ENCODE measurements around the gene RANBP1.
A peak's percentile ranks its signal among the peaks of the same experiment; 100 is the strongest.

RANBP1 gene

DNA sequence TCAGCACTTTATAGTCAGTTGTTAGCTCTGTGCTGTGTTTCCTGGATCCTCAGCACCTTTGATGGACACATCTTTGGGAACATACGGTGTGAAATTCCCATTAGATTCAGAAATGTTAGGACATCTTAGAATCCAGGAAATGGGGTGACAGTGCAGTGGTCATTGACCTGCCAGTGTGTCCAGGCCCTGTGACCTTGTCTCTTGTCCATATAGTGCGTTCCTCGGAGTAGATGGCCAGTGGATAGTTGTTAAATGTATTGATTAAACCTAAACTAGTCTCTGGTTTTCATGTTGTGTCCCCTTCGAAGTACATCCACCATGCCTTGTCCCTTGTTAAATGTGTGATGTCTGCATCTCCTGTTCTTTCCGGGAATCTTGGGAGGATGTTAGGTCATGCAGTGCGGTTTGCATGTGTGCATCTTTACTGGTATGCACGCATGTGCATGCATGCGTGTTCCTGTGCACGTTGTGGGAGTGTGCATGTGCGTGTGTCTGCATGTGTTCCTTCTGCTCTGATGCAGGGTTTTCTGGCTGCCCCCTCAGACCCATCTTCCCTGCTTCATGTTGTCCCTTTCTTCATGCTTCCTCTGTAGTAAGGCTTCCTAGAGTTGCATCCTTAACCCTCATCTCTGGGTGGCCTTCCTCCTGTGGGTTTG, 31.9 kb upstream of the RANBP1 start:
- DNase-seq: no peak
- no peaks in the 10 kb centered on the region for H3K27me3 ChIP-seq (ENCODE audit: insufficient read depth, low read depth, severe bottlenecking)
- H3K27ac ChIP-seq: peak overlapping the region; percentile 42; the same call in 1 of the 2 replicates
- H3K9me3 ChIP-seq (ENCODE audit: severe bottlenecking): no peaks in the 10 kb centered on the region
- no peak overlapping the region for H3K4me3 ChIP-seq (ENCODE audit: low read depth, low read length)
- TF ChIP-seq, protein P1, sequence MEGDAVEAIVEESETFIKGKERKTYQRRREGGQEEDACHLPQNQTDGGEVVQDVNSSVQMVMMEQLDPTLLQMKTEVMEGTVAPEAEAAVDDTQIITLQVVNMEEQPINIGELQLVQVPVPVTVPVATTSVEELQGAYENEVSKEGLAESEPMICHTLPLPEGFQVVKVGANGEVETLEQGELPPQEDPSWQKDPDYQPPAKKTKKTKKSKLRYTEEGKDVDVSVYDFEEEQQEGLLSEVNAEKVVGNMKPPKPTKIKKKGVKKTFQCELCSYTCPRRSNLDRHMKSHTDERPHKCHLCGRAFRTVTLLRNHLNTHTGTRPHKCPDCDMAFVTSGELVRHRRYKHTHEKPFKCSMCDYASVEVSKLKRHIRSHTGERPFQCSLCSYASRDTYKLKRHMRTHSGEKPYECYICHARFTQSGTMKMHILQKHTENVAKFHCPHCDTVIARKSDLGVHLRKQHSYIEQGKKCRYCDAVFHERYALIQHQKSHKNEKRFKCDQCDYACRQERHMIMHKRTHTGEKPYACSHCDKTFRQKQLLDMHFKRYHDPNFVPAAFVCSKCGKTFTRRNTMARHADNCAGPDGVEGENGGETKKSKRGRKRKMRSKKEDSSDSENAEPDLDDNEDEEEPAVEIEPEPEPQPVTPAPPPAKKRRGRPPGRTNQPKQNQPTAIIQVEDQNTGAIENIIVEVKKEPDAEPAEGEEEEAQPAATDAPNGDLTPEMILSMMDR (IDR thresholded peaks at IDR 0.05; ENCODE audit: low read depth, low read length): no peak
- H3K36me3 ChIP-seq: peaks cover 80% of the 10 kb centered on the region

DNA sequence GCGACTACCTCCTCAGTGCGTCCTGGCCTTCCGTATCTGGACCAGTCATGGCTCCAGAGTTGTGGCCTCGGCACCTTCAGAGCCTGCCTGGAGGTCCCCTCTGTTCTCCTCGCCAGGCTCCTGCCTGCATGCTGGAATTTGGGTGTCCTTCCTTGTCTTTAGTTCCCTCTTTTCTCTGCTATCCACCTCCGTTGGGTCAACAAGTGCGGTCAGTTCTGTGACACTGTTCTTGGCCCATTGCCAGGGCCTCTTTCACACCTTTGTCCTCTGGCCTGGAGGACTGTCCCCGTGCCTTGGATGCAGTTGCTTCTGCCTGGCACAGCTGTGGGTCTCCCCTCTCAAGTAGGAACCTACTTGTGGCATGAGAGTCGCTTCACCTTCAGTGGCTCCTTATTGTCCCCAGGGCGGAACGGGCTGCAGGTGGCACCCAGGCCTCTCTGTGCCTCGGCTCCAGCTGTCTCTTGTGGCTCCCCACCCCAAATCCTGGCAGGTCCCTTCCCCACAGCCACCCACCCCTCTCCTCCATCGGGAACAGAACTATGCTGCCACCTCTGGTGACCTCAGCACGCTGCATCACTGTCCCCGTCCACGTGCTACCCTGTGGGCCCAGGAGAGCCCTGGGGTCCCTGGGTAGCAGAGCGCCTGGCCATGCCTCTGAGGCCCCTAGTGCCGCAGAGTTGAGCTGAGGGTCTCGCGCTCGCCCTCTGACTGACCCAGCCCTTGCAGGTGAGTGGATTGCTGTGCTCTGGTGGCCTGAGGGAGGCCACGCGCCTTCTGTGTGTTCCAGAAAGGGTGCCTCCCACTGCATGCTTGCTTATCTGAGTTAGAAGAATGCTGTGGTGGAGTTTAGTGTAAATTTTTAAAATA, 31.1 kb upstream of the RANBP1 start:
- H3K36me3 ChIP-seq: peaks cover 88% of the 10 kb centered on the region
- TF ChIP-seq, protein P1 (IDR thresholded peaks at IDR 0.05; ENCODE audit: low read depth, low read length): peak; percentile 80
- DNase-seq: peak; percentile 71
- H3K27me3 ChIP-seq (ENCODE audit: insufficient read depth, low read depth, severe bottlenecking): no peaks in the 10 kb centered on the region
- H3K4me3 ChIP-seq (ENCODE audit: low read depth, low read length): no peak overlapping the region
- H3K27ac ChIP-seq: peak overlapping the region; percentile 42
- H3K9me3 ChIP-seq (ENCODE audit: severe bottlenecking): no peaks in the 10 kb centered on the region

DNA sequence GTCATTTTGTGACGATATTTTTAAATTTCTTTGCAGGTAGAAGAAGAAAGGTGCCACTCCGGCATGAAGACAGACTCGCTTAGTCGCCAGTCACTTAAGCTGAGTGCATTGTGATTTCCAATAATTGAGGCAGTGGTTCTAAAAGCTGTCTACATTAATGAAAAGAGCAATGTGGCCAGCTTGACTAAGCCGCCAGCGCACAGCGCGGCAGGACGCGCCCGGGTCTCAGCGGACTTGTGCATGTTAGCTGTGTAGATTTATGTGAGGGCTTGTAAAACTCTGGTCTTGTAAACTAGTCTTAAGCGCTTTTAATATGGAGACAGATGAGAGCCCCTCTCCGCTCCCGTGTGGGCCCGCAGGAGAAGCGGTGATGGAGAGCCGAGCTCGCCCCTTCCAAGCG, 30.3 kb upstream of the RANBP1 start:
- peaks cover 94% of the 10 kb centered on the region for H3K36me3 ChIP-seq
- TF ChIP-seq, protein P1 (IDR thresholded peaks at IDR 0.05; ENCODE audit: low read depth, low read length): no peak
- H3K4me3 ChIP-seq (ENCODE audit: low read depth, low read length): no peak overlapping the region
- no peak overlapping the region; the same call in 1 of the 2 replicates for H3K27ac ChIP-seq
- no peak for DNase-seq
- no peaks in the 10 kb centered on the region for H3K27me3 ChIP-seq (ENCODE audit: insufficient read depth, low read depth, severe bottlenecking)
- no peaks in the 10 kb centered on the region for H3K9me3 ChIP-seq (ENCODE audit: severe bottlenecking)

DNA sequence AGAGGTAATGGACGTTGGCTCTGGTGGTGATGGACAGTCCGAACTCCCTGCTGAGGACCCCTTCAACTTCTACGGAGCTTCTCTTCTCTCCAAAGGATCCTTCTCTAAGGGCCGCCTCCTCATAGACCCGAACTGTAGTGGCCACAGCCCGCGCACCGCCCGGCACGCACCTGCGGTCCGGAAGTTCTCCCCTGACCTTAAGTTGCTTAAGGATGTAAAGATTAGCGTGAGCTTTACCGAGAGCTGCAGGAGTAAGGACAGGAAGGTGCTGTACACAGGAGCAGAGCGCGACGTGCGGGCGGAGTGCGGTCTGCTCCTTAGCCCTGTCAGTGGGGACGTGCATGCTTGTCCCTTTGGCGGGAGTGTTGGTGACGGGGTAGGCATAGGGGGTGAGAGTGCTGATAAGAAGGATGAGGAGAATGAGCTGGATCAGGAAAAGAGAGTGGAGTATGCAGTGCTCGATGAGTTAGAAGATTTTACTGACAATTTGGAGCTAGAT, 29.8 kb upstream of the RANBP1 start:
- H3K27me3 ChIP-seq (ENCODE audit: insufficient read depth, low read depth, severe bottlenecking): no peaks in the 10 kb centered on the region
- no peak for DNase-seq
- H3K9me3 ChIP-seq (ENCODE audit: severe bottlenecking): no peaks in the 10 kb centered on the region
- TF ChIP-seq, protein P1 (IDR thresholded peaks at IDR 0.05; ENCODE audit: low read depth, low read length): no peak
- no peak overlapping the region for H3K4me3 ChIP-seq (ENCODE audit: low read depth, low read length)
- H3K27ac ChIP-seq: no peak overlapping the region
- H3K36me3 ChIP-seq: peaks cover 96% of the 10 kb centered on the region

DNA sequence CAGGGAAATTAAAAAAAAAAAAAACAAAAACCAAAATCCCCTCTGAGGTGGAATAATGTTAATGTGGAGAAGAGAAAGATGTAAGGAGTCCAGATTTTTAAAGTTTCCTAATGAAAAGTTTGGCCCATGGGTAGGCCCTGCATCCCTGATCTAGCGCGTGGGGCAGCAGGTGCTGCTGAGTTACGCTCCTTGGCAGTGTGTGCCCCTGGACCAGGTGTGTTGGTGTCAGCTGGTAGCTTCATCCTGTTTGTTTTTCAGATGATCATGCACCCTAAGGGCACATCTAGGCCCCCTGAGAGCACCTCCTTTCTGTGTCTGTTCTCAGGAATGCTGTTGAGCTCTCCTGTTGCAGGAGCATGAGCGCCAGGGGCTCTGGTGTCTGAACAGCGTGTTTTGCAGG, 29.1 kb upstream of the RANBP1 start:
- Histone ChIP-seq H3K27me3 (ENCODE audit: insufficient read depth, low read depth, severe bottlenecking) (no peaks in the 10 kb centered on the region), H3K36me3 (peaks cover 96% of the 10 kb centered on the region)

More for the DNA sequence above, 29.1 kb upstream of the RANBP1 start:
- DNase-seq: no peak
- H3K9me3 ChIP-seq (ENCODE audit: severe bottlenecking): no peaks in the 10 kb centered on the region
- H3K27ac ChIP-seq: no peak overlapping the region
- H3K4me3 ChIP-seq (ENCODE audit: low read depth, low read length): no peak overlapping the region
- TF ChIP-seq, protein P1 (IDR thresholded peaks at IDR 0.05; ENCODE audit: low read depth, low read length): no peak

Data from WERI-Rb-1 (cell line).